ENCODE data around the gene VN1R2.
"Not testable (repeated sequence)": the region's sequence is repeated elsewhere in the genome, so short reads cannot be mapped to it uniquely, and the experiment has no call there.

- not testable (repeated sequence) for TF ChIP-seq CTCF (conservative IDR thresholded peaks at IDR 0.05; ENCODE audit: low read length); EZH2phosphoT487 (IDR thresholded peaks at IDR 0.05; ENCODE audit: borderline replicate concordance)
Observed at GRCh38 chr19:53267623-53268022, 9.5 kb downstream of the VN1R2 start, which contains the start of gene VN1R4.
